H7 (cell line): ENCODE measurements around the gene HOXB7. TPM values are rescaled to one million over a fixed set of nuclear protein-coding genes. Genes with fewer than 3 reads are reported as not detected.

Experiments used
- DNase-seq: peaks from one replicate; pipeline ENCODE4 v3.0.0; 2012
- H3K27me3 ChIP-seq: 2 replicates; pipeline ENCODE4 v1.6.0; 2011; ENCODE audit warnings: mild to moderate bottlenecking, low read length; ENCODE audit not compliant: control insufficient read depth, insufficient read depth
- H3K36me3 ChIP-seq: replicated peaks from 2 replicates; pipeline ENCODE4 v1.5.1; 2011; ENCODE audit warnings: low read length; ENCODE audit not compliant: control insufficient read depth, insufficient read depth
- H3K4me3 ChIP-seq: 2 replicates; pipeline ENCODE4 v1.5.1; 2011; ENCODE audit warnings: low read depth, mild to moderate bottlenecking, control low read depth, low read length, moderate library complexity; ENCODE audit not compliant: insufficient read depth
- total RNA-seq: library from RNA; depleted of rRNA; stranded (reverse); fragments of >200 nt; shearing (Covaris generic); gene quantifications from 2 replicates; pipeline ENCODE4 v1.2.3, GENCODE V29; 2014; rRNA removed

The HOXB7 gene
- 0.45 TPM in 1 of 2 replicates, not detected in the other for total RNA-seq

GRCh38 chr17:48610282-48611211 lies at the start of gene HOXB7:
HOXB7 (minus strand) TSS chr17:48611017; CDS start chr17:48610918, 99 bp downstream.
- Histone ChIP-seq H3K27me3 (peaks cover 99% of the 10 kb centered on the region), H3K36me3 (no peaks in the 10 kb centered on the region), H3K4me3 (peak within 1 kb of the TSS; percentile 24)
- DNase-seq, result peak; percentile 82

DNA sequence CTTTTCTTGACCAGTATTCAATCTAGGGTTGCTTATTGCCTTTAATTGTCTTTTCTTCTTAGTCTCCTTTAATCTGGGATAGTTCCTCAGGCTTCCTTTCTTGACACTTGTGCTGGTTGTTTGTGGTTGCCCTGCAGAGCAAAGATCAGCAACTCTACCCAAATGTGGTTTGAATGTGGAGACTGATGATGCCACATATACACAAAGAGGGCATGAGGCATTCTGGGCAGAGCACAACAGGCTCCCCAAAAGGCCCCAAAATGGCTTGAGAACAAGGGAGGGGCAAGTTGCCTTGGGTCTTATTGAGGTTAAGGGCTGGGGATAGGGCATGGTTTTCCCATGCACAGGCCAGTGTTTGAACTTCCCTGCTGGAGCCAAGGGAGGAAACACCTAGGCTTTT lies 45.1 kb upstream of the HOXB7 start:
- no peak for DNase-seq
- Histone ChIP-seq H3K4me3 (no peak overlapping the region), H3K27me3 (no peaks in the 10 kb centered on the region; the same call in 1 of the 2 replicates), H3K36me3 (no peaks in the 10 kb centered on the region)

DNA sequence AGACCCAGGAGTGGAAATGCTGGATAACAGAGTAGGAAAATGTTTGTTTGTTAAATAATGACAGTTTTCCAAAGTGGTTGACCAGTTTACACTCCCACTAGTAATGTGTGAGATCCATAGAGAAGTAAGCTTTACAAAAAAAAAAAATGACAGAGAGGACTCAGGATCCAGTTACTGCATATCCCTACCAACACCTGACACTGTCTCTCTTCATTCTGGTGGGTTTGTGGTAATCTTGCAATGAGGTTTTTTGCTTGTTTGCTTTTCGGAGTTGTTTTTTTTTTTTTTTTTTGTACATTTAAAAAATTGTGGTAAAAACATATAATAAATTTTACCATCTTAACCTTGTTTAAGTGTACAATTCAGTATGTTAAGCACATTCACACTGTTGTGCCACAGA lies 38.9 kb upstream of the HOXB7 start:
- H3K36me3 ChIP-seq, result no peaks in the 10 kb centered on the region
- H3K4me3 ChIP-seq, result no peak overlapping the region
- no peak for DNase-seq
- H3K27me3 ChIP-seq, result peaks cover 54% of the 10 kb centered on the region

- DNase-seq, result no peak
- Histone ChIP-seq H3K36me3 (no peaks in the 10 kb centered on the region), H3K4me3 (no peak overlapping the region), H3K27me3 (peaks cover 72% of the 10 kb centered on the region)
These were observed 37.1 kb upstream of the HOXB7 start for GRCh38 chr17:48647963-48648245.

- DNase-seq, result peak; percentile 88
- Histone ChIP-seq H3K27me3 (peaks cover 78% of the 10 kb centered on the region), H3K36me3 (no peaks in the 10 kb centered on the region), H3K4me3 (peak overlapping the region; percentile 28)
These were observed 36.5 kb upstream of the HOXB7 start for GRCh38 chr17:48647103-48647962.

DNA sequence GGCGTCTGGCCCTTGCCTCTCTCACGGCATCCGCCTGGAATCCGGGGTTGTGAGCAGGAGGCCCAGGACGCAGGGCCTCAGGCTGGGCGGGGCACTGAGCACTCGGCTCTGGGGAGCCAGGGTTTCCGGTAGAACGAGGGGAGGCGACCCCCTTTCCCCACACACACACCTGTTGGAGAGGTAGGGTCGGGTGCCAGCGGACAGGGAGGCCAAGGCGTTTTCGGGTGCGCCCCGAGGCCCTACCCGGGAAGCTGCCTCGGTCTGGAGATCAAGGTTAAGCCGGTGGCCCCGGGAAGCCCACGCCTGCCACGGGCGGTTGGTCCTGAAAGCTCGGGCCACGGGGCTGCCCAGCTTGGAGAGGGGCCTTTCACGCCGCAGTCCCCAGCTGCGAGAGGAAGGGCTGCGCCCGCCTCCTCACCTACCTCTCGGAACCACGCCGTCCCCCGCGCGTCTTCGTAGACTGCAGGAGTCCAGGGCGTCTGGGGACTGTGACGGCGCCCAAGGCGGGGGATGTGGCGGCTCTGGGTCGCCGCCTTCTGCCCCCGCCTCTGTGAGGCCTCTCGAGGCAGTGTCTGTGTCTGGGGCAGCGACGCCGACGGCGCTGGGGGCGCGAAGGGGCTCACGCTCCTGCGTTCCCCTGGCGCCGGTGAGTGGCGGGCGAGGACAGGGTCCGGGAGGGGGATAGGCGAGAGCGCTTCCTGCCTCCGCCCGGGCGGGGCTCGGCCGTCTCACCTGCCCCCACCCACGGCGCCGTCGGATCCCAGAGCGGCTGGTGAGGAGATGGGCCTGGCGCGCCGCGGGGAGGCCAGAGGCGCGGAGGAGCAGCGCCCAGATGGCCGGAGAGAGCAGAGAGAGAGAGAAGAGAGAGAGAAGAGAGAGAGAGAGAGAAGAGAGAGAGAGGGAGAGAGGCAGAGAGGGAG lies 35.6 kb upstream of the HOXB7 start:
- DNase-seq, result peak; percentile 90
- Histone ChIP-seq H3K36me3 (no peaks in the 10 kb centered on the region), H3K27me3 (peaks cover 87% of the 10 kb centered on the region), H3K4me3 (peak overlapping the region; percentile 43)

DNA sequence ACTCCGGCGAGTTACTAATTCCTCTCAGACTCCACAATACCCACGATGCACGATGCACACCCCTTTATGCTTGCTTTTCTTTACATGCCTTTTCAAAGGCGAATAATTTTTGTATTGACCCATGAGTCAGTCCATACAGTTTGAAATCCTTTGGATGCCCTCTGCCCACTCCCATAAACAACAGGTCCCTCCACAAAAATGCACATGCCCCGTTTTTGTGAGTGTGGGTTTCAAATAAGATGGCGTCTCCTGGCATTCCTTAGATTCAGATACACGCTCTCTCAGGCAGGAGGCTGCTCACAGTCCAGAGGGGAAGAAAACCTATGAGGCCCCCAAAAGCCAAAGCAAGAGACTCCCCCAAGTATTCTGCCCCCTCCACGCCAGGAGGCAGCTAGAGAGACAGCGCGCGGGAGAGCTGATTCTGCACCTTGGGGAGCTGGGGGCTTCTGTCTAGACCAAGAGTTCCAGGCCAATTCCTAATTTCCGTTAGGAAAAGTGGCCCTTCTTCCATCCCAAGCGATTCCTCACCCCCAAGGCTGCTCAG lies 34.9 kb upstream of the HOXB7 start:
- Histone ChIP-seq H3K36me3 (no peaks in the 10 kb centered on the region), H3K27me3 (peaks cover 94% of the 10 kb centered on the region), H3K4me3 (peak overlapping the region; percentile 43; the same call in 1 of the 2 replicates)
- no peak for DNase-seq

- H3K36me3 ChIP-seq, result no peaks in the 10 kb centered on the region
- no peak for DNase-seq
- no peak overlapping the region for H3K4me3 ChIP-seq
- peaks cover 97% of the 10 kb centered on the region for H3K27me3 ChIP-seq
These were observed 34.2 kb upstream of the HOXB7 start for GRCh38 chr17:48644910-48645557.

DNA sequence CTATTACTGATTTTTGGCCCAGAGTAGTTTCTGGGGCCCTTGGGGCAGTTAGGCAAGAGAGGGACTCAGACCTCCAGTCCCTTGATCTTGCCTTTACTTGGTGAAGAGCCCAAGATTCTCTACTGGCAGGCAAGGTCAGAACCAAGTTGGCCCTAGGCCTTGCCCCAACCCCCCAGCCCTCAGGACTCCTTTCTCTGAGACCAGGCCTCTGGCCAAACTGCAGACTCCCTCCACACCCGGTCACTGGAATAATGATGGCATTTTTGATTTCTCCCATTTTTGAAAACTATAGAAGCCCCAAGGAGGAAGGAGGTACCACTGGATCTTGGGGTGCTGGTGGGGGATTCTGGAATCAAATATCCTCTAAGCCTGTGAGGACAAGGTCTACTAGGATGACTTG lies 33.3 kb upstream of the HOXB7 start:
- H3K36me3 ChIP-seq, result no peaks in the 10 kb centered on the region
- no peak overlapping the region for H3K4me3 ChIP-seq
- peaks cover 97% of the 10 kb centered on the region for H3K27me3 ChIP-seq
- peak; percentile 7 for DNase-seq

DNA sequence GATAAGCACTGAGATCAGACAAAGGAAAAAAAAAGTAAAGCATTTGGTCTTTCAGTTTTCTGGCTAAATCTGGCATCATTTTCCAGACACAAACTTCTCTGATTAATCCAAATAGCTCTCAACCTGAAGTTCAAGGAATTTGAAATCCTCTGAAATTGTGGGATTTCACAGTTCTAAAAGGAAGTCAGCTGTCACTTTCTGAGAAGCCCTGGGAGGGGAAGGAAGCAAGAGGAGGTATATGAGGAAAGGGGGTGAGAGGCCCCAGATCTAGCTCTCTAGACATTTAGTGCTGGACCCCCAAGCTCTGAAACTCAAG lies 32.8 kb upstream of the HOXB7 start:
- no peaks in the 10 kb centered on the region for H3K36me3 ChIP-seq
- peaks cover 98% of the 10 kb centered on the region for H3K27me3 ChIP-seq
- H3K4me3 ChIP-seq, result no peak overlapping the region
- peak; percentile 9 for DNase-seq

DNA sequence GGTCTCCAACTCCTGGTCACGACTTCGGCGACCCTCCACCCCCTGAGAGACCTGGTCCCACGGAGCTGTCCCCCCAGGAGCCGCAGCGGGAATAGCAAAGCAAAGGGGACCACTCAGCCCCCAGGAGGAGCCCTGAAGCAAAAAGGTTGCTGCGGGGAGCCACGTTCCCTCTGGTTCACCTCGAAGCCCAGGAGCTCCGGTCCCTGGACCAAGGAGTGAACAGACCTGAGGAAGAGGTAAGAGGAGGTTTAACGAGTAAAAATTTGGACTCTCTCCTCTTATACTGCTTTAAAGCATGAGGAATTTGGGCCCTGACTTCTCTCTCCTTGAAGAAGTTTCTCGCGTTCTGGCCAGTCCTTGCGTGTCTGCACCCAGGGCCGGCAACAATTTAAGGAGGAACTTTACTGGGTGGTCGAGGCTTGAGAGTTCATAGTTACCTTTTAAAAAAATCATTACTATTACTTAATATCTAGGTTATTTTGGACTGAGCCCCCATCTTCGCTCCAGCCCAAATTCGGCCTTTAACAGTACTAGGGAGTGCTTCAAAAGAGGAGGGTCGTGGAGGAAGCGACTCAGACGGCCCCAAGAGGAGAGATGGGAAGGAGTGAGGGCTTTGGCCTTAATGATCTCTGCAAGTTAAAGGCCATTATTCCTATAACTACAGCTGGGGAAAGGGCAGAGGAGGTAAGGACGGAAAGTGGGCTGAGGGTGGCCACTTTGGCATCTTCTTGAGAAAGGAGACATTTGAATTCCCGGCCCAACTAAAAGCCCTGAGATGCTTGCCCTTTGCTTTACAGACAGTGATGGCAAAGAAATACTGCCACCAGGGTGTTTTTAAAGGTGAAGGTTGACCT lies 32.3 kb upstream of the HOXB7 start:
- no peak overlapping the region for H3K4me3 ChIP-seq
- peak; percentile 51 for DNase-seq
- peaks cover 99% of the 10 kb centered on the region for H3K27me3 ChIP-seq

DNA sequence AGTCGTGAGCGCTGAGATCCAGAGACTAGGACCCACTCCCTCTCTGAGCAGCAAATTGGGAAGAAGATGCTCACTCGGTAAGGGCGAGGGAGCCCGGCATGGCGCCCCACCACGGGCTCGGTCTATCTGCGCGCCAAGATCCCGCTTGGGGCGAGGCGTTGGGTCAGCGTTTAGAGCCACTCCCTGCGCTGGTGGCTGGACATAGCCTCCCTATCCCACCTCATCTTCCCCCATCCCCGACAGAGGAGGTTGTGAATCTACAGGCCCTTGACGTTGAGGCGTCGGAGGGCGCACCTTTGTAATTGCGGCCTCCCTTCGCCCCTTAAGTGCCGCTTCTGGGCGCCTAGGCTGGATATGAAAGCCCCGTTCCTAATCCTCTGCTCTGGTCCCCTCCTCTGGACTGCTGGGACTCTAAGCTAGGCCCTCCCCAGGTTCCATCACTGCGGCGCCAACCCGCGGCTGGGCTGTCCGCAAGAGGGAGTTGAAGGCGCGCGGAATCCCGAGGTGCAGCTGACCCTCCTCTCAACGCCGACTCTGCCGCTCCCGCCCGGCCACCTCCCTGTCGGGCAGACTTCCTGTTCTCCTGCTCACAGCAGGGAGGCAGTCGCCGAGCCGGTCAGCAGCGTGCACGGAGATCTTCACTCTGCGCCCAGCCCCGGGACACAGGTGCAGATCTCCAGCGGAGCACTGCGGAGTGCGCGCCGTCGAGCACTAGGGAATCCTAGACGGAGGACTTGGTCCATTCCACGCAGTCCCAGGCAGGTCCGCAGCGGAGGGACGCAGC lies 31.4 kb upstream of the HOXB7 start:
- DNase-seq, result peak; percentile 91
- Histone ChIP-seq H3K36me3 (no peaks in the 10 kb centered on the region), H3K4me3 (no peak overlapping the region), H3K27me3 (peaks cover 99% of the 10 kb centered on the region)

More for the DNA sequence above, 32.3 kb upstream of the HOXB7 start:
- no peaks in the 10 kb centered on the region for H3K36me3 ChIP-seq
